MM.1S (cell line): ENCODE measurements around the gene TKT.

Source experiments
- DNase-seq: peaks from one replicate; pipeline ENCODE4 v3.0.0-alpha.2; 2015
- H2AFZ ChIP-seq: fragments of 300-600 bp; sonication (generic); 2 replicates; pipeline ENCODE4 v1.6.0; 2016; ENCODE audit warnings: antibody characterized with exemption, low read length
- H3F3A ChIP-seq: fragments of 300-600 bp; sonication (generic); 2 replicates; pipeline ENCODE4 v1.6.1; 2016; ENCODE audit warnings: mild to moderate bottlenecking, antibody characterized with exemption, low read length, moderate library complexity, mixed read lengths; ENCODE audit not compliant: insufficient read depth
- H3K27ac ChIP-seq: fragments of 300-600 bp; sonication (generic); 2 replicates; pipeline ENCODE4 v1.5.1; 2016; ENCODE audit warnings: mild to moderate bottlenecking, low read length
- H3K27me3 ChIP-seq: fragments of 300-600 bp; sonication (generic); replicated peaks from 2 replicates; pipeline ENCODE4 v1.6.0; 2016; ENCODE audit warnings: low read length; ENCODE audit not compliant: insufficient read depth
- H3K36me3 ChIP-seq: fragments of 300-600 bp; sonication (generic); replicated peaks from 2 replicates; pipeline ENCODE4 v1.6.1; 2016; ENCODE audit warnings: mild to moderate bottlenecking, low read length, mixed read lengths; ENCODE audit not compliant: insufficient read depth
- H3K4me1 ChIP-seq: fragments of 300-600 bp; sonication (generic); 2 replicates; pipeline ENCODE4 v1.6.1; 2016; ENCODE audit warnings: low read length, mixed read lengths
- H3K4me2 ChIP-seq: fragments of 300-600 bp; sonication (generic); 2 replicates; pipeline ENCODE4 v1.6.0; 2016; ENCODE audit warnings: low read depth, low read length
- H3K4me3 ChIP-seq: fragments of 300-600 bp; sonication (generic); 2 replicates; pipeline ENCODE4 v1.5.1; 2016; ENCODE audit warnings: low read length, mixed read lengths
- H3K79me2 ChIP-seq: fragments of 300-600 bp; sonication (generic); 2 replicates; pipeline ENCODE4 v1.6.1; 2016; ENCODE audit warnings: mixed run types, low read length, mixed read lengths
- H3K9ac ChIP-seq: fragments of 300-600 bp; sonication (generic); 2 replicates; pipeline ENCODE4 v1.6.1; 2016; ENCODE audit warnings: low read length, mixed read lengths
- H3K9me2 ChIP-seq: fragments of 300-600 bp; sonication (generic); replicated peaks from 2 replicates; pipeline ENCODE4 v1.6.1; 2016; ENCODE audit warnings: mild to moderate bottlenecking, low read length, mixed read lengths; ENCODE audit not compliant: insufficient read depth
- H3K9me3 ChIP-seq: fragments of 300-600 bp; sonication (generic); replicated peaks from 2 replicates; pipeline ENCODE4 v1.6.1; 2016; ENCODE audit warnings: mild to moderate bottlenecking, low read length, mixed read lengths; ENCODE audit not compliant: insufficient read depth
- H4K20me1 ChIP-seq: fragments of 300-600 bp; sonication (generic); 2 replicates; pipeline ENCODE4 v1.6.1; 2016; ENCODE audit warnings: mild to moderate bottlenecking, low read length, moderate library complexity, mixed read lengths; ENCODE audit not compliant: insufficient read depth
- EZH2 ChIP-seq: fragments of 300-600 bp; sonication (generic); optimal IDR thresholded peaks from 2 replicates; pipeline ENCODE3; 2017; ENCODE audit warnings: low read depth, mild to moderate bottlenecking, antibody characterized with exemption, low read length, mixed read lengths
- EZH2phosphoT487 ChIP-seq: fragments of 300-600 bp; sonication (generic); IDR thresholded peaks from 2 replicates; pipeline ENCODE4 v1.6.1; 2018; ENCODE audit warnings: antibody characterized with exemption, low read length
- TF ChIP-seq, protein P1 (sequence below): fragments of 300-600 bp; sonication (generic); IDR thresholded peaks from 2 replicates; pipeline ENCODE4 v1.5.1; 2016; ENCODE audit warnings: antibody characterized with exemption, low read length, mixed read lengths

TKT gene

DNA sequence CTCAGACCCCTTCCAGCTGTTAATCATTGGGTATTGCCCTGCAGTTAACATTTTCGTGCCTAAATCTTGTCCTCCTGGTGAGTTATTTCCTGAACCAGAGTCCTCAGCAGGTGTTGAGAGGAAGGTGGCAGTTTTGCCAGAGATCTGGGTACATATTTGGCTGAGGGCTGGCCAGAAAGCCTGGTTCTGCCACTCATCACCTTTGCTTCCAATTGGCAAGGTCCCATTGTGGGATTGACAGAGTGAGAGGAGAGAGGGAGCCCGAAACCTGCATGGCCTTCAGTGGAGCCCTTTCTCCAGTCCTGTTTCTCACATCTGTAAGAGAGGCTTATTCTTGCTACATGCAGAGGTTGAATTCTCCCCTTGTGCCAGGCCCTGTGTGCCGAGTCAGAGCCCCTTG, 8.9 kb upstream of the TKT start:
- Histone ChIP-seq H2AFZ (no peak overlapping the region), H3K9me2 (no peaks in the 10 kb centered on the region), H3K27me3 (no peaks in the 10 kb centered on the region), H3K4me1 (peaks cover 3% of the 10 kb centered on the region), H3F3A (no peaks in the 10 kb centered on the region), H3K4me3 (no peak overlapping the region), H3K4me2 (no peak overlapping the region), H3K9me3 (no peaks in the 10 kb centered on the region), H3K36me3 (no peaks in the 10 kb centered on the region), H3K27ac (no peak overlapping the region), H3K9ac (no peak overlapping the region), H3K79me2 (no peaks in the 10 kb centered on the region), H4K20me1 (no peaks in the 10 kb centered on the region)
- no peak for DNase-seq
- TF ChIP-seq, protein P1, sequence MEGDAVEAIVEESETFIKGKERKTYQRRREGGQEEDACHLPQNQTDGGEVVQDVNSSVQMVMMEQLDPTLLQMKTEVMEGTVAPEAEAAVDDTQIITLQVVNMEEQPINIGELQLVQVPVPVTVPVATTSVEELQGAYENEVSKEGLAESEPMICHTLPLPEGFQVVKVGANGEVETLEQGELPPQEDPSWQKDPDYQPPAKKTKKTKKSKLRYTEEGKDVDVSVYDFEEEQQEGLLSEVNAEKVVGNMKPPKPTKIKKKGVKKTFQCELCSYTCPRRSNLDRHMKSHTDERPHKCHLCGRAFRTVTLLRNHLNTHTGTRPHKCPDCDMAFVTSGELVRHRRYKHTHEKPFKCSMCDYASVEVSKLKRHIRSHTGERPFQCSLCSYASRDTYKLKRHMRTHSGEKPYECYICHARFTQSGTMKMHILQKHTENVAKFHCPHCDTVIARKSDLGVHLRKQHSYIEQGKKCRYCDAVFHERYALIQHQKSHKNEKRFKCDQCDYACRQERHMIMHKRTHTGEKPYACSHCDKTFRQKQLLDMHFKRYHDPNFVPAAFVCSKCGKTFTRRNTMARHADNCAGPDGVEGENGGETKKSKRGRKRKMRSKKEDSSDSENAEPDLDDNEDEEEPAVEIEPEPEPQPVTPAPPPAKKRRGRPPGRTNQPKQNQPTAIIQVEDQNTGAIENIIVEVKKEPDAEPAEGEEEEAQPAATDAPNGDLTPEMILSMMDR = no peak

DNA sequence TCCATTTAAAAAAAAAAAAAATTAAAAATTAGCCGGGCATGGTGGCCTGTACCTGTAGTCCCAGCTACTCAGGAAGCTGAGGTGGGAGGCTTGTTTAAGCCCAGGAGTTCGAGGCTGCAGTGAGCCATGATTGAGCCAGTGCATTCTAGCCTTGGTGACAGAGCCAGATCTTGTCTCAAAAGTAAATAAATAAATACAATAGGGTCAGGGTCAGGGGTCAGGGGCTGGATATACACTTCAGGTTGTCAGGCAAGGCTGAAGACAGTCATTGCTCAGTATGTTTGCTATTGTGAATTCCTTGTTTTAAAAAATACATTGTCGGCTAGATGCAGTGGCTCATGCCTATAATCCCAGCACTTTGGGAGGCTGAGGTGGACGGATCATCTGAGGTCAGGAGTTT, 8.1 kb upstream of the TKT start:
- Histone ChIP-seq H3K9me2 (no peaks in the 10 kb centered on the region), H3K4me1 (no peaks in the 10 kb centered on the region), H3K27me3 (no peaks in the 10 kb centered on the region), H3K27ac (no peak overlapping the region), H3K9ac (no peak overlapping the region), H3F3A (no peaks in the 10 kb centered on the region), H3K36me3 (no peaks in the 10 kb centered on the region), H3K79me2 (no peaks in the 10 kb centered on the region), H3K9me3 (no peaks in the 10 kb centered on the region), H4K20me1 (no peaks in the 10 kb centered on the region), H2AFZ (no peak overlapping the region), H3K4me2 (no peak overlapping the region), H3K4me3 (no peak overlapping the region)
- no peak for DNase-seq
- TF ChIP-seq EZH2phosphoT487 (no peak), EZH2 (no peak)
- TF ChIP-seq, protein P1 = no peak

DNA sequence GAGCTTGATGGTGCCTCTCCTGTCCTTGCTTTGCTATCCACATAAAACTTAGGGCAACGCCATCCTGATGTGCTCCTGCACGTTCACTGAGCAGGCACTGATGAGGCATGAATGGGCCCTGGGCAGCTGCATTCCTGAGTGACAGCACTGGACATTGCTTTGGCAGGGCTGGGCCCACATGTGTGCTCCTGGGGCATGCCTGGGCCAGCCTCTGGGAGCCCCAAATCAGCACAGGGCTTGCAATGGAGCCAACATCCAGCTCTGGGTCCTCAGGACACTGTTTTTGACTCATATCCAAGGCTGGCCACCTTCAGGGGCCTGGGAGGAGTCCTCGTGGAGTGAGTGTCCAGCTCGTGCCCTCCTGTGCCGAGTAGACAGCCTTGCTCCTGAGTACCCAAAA, 5.9 kb upstream of the TKT start:
- no peak overlapping the region for H2AFZ ChIP-seq

More for the DNA sequence above, 5.9 kb upstream of the TKT start:
- Histone ChIP-seq H3K79me2 (no peaks in the 10 kb centered on the region), H3K27ac (no peak overlapping the region), H3K9me3 (no peaks in the 10 kb centered on the region), H3K36me3 (no peaks in the 10 kb centered on the region), H3K9ac (no peak overlapping the region), H3K4me1 (no peaks in the 10 kb centered on the region), H3K9me2 (no peaks in the 10 kb centered on the region), H3F3A (peaks cover 4% of the 10 kb centered on the region), H3K4me2 (no peak overlapping the region), H4K20me1 (no peaks in the 10 kb centered on the region), H3K4me3 (no peak overlapping the region), H3K27me3 (no peaks in the 10 kb centered on the region)
- TF ChIP-seq, protein P1 = no peak
- TF ChIP-seq EZH2phosphoT487 = no peak
- DNase-seq = no peak
